Measurements from ENCODE around the gene CD151.

The CD151 gene

GRCh38 chr11:876545-876944, 43.8 kb downstream of the CD151 start:
- Mint-ChIP-seq H3K27ac (no peak overlapping the region), H3K4me1 (no peaks in the 10 kb centered on the region), H3K9me3 (no peaks in the 10 kb centered on the region), H3K27me3 (no peaks in the 10 kb centered on the region), H3K4me3 (no peak overlapping the region), H3K36me3 (peaks cover 8% of the 10 kb centered on the region)

DNA sequence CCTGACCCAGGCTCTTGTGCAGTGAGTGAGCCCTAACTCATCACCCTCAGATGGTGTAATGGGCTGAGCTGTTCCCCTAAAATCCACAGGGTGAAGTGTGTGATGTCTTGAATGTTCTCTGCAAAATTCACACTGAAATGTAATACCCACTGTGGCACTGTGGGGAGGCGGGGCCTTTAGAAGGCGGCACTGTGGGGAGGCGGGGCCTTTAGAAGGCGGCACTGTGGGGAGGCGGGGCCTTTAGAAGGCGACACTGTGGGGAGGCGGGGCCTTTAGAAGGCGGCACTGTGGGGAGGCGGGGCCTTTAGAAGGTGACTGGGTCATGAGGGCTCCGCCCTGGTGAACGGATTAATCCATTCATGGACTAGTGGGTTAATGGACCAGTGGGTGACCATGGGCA, 44.8 kb downstream of the CD151 start:
- Mint-ChIP-seq H3K9me3 (no peaks in the 10 kb centered on the region), H3K4me1 (no peaks in the 10 kb centered on the region), H3K27ac (no peak overlapping the region), H3K36me3 (peaks cover 14% of the 10 kb centered on the region), H3K27me3 (no peaks in the 10 kb centered on the region), H3K4me3 (no peak overlapping the region)

DNA sequence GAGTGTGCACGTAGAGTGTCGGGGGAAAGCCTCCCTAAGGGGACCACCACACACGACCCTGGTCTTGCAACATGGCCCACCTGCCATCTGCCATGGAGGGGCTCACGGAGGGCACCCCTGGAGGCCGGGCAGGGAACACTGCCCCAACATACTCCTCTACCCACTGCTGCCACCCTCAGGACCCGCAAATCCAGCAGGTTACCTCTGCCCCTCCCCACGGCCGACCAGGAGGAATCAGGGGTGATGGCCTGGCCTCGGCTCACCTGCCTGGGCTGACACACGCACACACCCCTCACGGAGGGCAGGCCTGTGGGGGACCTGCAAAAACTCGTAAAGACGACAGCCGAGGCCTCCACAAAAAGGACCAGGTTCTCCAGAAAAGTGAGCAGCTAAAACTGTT, 47.7 kb downstream of the CD151 start:
- no peaks in the 10 kb centered on the region for H3K9me3 Mint-ChIP-seq
- H3K4me3 Mint-ChIP-seq: no peak overlapping the region
- H3K4me1 Mint-ChIP-seq: no peaks in the 10 kb centered on the region
- H3K36me3 Mint-ChIP-seq: peaks cover 12% of the 10 kb centered on the region
- no peaks in the 10 kb centered on the region for H3K27me3 Mint-ChIP-seq
- no peak overlapping the region for H3K27ac Mint-ChIP-seq

GRCh38 chr11:882596-882995, 49.8 kb downstream of the CD151 start:
- no peak overlapping the region for H3K4me3 Mint-ChIP-seq
- H3K27ac Mint-ChIP-seq: peak overlapping the region; percentile 70
- H3K4me1 Mint-ChIP-seq: no peaks in the 10 kb centered on the region
- no peaks in the 10 kb centered on the region for H3K9me3 Mint-ChIP-seq
- H3K36me3 Mint-ChIP-seq: peaks cover 13% of the 10 kb centered on the region
- H3K27me3 Mint-ChIP-seq: no peaks in the 10 kb centered on the region

DNA sequence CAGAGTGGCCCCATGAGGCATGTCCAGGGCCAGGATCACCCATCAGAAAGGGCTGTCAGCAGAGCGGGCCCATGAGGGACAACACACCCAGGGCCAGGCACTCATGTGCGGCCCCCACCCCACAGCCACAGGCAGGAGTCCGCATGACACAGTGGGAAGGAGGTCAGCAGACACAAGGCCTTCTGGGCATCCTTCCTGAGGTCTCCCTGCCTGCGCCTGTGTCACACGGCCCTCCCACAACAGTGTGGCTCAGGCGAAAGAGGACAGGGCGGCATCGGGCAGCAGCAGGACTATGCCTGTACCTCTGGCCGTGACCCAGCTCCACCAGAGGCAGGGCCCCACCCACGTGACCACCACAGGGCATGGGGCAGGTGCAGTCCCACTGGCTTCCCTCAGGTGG, 50.8 kb downstream of the CD151 start:
- Mint-ChIP-seq H3K4me3 (no peak overlapping the region), H3K27ac (no peak overlapping the region), H3K4me1 (no peaks in the 10 kb centered on the region), H3K27me3 (no peaks in the 10 kb centered on the region), H3K9me3 (no peaks in the 10 kb centered on the region), H3K36me3 (peaks cover 11% of the 10 kb centered on the region)

DNA sequence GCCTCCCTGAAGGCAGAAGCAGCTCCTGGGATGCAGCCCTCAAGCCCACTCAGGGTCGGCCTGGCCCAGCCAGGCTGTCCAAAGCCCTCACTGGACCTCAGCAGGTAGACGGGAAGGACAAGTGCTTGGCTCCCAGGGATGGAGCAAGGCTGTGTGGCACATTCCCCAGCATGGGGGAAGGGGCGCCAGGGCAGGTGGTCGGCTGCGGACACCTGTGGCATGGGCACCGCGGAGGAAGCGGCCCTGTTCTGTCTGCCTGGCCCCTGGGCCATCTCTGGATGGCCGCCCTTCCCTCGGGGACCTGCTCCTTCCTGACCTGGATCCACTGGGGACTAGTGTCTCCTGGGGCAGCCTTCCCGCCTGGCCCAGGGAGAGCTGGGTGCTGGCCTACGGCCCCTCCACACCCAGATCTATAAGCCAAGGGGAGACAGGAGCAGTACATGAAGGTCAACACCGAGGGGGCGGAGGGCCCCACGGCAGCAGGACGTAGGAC, 51.9 kb downstream of the CD151 start:
- peaks cover 11% of the 10 kb centered on the region for H3K36me3 Mint-ChIP-seq
- no peak overlapping the region for H3K4me3 Mint-ChIP-seq
- no peaks in the 10 kb centered on the region for H3K9me3 Mint-ChIP-seq
- H3K27ac Mint-ChIP-seq: no peak overlapping the region
- H3K4me1 Mint-ChIP-seq: no peaks in the 10 kb centered on the region
- no peaks in the 10 kb centered on the region for H3K27me3 Mint-ChIP-seq

- Mint-ChIP-seq H3K4me3 (no peak overlapping the region), H3K27ac (no peak overlapping the region), H3K4me1 (no peaks in the 10 kb centered on the region)
Observed at GRCh38 chr11:886568-886967, 53.8 kb downstream of the CD151 start.

DNA sequence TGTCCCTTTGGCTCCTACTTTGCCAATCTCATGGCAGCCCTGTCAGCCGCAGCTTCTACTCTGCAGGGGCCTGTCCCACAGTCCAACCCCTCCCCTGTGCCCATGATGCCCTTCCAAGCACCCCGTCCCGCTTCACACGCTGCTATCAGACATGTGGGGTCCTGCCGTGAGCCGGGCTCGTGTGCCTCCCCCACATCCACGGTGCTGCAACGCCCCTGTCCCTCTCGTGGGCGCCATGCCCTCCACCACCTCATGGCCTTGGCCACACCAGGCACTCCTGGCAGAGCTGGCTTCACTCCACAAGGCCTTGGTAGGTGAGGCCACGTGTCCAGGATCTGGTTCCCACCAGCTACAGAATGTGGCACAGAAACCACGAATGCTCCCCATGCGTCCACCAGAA, 54.8 kb downstream of the CD151 start:
- Mint-ChIP-seq H3K27me3 (no peaks in the 10 kb centered on the region), H3K4me1 (no peaks in the 10 kb centered on the region), H3K27ac (no peak overlapping the region), H3K4me3 (no peak overlapping the region), H3K36me3 (peaks cover 3% of the 10 kb centered on the region), H3K9me3 (no peaks in the 10 kb centered on the region)

More at GRCh38 chr11:886568-886967, 53.8 kb downstream of the CD151 start:
- no peaks in the 10 kb centered on the region for H3K27me3 Mint-ChIP-seq
- no peaks in the 10 kb centered on the region for H3K9me3 Mint-ChIP-seq
- H3K36me3 Mint-ChIP-seq: peaks cover 9% of the 10 kb centered on the region

Data from activated naive CD4-positive, alpha-beta T cell treated with anti-CD3 and anti-CD28 coated beads, Interleukin-2, amount 50 U/mL, for 24 hours (primary cell).